D341Med (cell line): ENCODE results near the gene POLDIP3.

Source experiments
- DNase-seq: peaks from one replicate; pipeline ENCODE4 v3.0.0; 2012; ENCODE audit warnings: low spot score

The POLDIP3 gene

DNA sequence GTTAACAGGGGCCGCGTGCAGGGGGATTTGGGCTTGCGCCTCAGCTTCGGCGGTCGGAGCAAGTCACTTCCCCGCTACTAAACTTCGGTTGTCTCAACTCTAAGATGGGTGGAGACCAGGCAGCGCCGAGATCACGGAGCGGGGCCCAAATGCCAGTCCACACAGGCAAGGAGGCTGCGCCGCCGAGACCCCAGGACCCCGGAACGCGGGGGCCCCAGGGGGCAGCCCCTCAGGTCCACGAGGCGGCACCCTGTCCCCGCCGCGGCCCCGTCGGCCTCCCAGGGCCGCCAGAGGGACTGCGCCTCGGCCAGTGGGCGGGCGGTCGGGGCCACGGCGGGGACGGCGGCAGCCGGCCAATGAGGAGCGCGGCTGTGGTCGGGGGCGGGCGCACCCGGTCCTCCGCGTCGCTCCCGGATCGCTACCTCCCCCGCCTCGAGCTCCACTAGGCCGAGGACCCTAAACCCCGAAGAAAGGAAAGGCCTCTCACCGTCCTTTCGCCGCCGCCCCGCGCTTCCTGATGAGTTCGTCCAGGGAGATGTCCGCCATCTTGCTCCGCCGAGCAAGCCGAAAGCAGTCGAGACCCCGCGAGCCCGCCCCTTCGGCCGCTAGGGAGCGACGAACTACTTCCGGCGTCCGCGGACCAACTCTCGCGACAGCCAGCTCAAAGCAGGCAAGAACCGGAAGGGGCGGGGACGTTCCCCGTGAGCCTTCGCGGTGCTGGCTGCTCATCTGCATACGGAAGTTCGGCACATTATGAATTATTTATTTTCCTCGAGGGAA lies at the start of gene POLDIP3:
Gene POLDIP3 (minus strand): TSS at position 572 of the 780 bp plus-strand sequence. CDS start 26 bp downstream, at position 546.
- peak; percentile 96 for DNase-seq

- DNase-seq: peak; percentile 94
Observed at GRCh38 chr22:42661985-42662831, 47.5 kb upstream of the POLDIP3 start.

DNA sequence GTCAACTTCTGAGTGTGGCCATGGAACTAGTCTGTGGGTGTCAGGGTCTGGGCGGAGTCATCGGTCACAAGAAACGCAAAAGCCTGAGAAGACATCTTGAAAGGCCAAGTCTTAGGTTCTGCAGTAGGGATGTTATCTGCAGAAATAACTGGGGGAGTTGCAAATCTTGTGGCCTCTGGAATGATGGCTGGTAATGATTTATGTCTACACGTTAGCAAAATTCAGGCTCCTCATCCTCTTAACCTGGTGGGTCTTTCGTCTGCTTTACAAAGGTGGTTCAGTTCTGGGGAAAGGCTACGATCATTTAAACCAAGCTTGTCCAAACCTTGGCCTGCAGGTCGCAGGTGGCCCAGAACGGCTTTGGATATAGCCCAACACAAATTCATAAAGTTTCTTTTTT lies 41.9 kb upstream of the POLDIP3 start:
- no peak for DNase-seq

- no peak for DNase-seq
Observed at GRCh38 chr22:42655693-42656092, 41.0 kb upstream of the POLDIP3 start.

GRCh38 chr22:42654436-42655073 lies 39.9 kb upstream of the POLDIP3 start:
- no peak for DNase-seq

GRCh38 chr22:42653999-42654398 lies 39.3 kb upstream of the POLDIP3 start:
- no peak for DNase-seq

DNA sequence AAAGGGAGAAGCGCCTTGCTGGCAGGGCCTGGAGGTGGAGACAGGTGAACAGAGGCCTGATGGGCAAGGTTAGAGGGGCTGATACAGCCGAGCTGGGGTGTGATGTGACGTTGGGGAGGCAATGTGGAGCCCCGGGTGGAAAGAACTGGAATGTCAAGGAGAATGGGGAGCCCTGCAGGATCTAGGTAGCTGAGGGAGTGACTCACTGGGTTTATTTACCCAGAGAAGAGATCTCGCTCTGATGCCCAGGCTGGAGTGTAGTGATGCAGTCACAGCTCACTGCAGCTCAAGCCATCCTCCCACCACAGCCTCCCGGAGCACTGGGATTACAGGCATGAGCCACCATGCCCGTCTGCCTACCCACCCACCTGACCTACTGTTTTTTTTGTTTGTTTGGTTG lies 36.5 kb upstream of the POLDIP3 start:
- peak; percentile 22 for DNase-seq

- peak; percentile 97 for DNase-seq
Observed at GRCh38 chr22:42649246-42650099, 34.8 kb upstream of the POLDIP3 start, which contains the start of gene CYB5R3. CYB5R3 (minus strand) TSS chr22:42649392; CDS start chr22:42649315, 77 bp downstream.

GRCh38 chr22:42648368-42649245 lies 33.9 kb upstream of the POLDIP3 start:
- no peak for DNase-seq

DNA sequence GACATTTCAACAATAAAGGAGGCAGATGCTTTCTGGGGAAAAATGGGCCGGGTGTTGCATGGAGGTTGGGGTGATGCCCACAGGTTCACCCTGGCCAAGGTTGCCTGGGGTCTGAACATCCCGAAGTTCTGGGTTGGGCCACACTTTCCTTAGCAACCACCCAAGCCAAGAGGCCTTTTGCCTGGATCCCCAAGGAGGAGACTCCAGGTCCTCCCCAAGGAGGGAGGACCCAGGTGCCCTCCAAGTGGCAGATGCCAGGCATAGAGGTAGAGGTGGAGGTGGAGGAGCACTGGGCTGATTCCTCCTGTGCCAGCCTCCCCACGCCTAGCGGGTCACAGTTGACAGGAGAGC lies 33.3 kb upstream of the POLDIP3 start:
- DNase-seq: no peak

- DNase-seq: peak; percentile 85
Observed at GRCh38 chr22:42646569-42647525, 32.2 kb upstream of the POLDIP3 start.

GRCh38 chr22:42645938-42646568 lies 31.4 kb upstream of the POLDIP3 start:
- peak; percentile 45 for DNase-seq

GRCh38 chr22:42645341-42645937 lies 30.8 kb upstream of the POLDIP3 start:
- DNase-seq: peak; percentile 34

GRCh38 chr22:42644422-42645340 lies 30.0 kb upstream of the POLDIP3 start:
- DNase-seq: peak; percentile 45

- no peak for DNase-seq
Observed at GRCh38 chr22:42643634-42644421, 29.1 kb upstream of the POLDIP3 start.

GRCh38 chr22:42642806-42643633 lies 28.3 kb upstream of the POLDIP3 start:
- DNase-seq: no peak
